ENCODE measurements around the gene CCIN.
A peak's percentile ranks its signal among the peaks of the same experiment; 100 is the strongest.
"Not testable (repeated sequence)": the region's sequence is repeated elsewhere in the genome, so short reads cannot be mapped to it uniquely, and the experiment has no call there.

The CCIN gene

DNA sequence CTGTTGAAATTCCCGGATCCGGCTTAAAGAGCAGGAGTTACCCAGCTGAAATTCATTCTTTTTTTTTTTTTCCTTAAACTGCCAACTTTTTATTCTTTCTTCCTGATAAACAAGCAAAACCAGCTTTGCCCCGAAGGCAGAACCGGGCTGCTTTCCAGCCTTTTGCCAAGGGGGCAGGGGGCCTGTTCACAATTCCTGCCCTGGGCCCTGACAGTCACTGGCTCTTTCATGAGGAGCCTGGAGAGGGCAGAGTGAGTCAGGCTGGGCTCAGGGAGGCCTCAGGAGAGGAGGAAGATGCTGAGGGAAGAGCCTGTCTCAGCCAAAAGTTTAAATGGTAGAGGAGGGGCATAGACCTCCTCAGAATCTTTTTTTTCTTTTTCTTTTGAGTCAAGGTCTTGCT lies 27.9 kb upstream of the CCIN start:
- DNase-seq = no peak

DNA sequence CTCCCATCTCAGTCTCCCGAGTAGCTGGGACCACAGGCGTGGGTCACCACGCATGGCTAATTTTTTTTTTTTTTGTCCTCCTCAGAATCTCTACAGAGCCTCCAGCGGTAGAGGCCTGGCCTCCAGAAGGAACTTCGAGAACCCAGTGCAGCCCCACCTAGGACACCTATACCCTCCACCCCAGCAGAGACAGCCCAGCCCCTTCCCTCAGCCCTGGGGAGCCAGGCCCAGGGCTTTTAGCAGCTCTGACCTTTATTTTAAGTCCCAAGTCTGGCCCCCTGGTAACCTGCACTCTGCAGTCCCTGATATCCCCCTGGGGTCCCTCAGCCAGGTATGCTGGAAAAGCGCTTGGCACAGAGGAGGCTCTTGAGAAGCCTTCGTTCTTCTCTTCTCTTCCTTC lies 27.4 kb upstream of the CCIN start:
- no peak for DNase-seq

DNA sequence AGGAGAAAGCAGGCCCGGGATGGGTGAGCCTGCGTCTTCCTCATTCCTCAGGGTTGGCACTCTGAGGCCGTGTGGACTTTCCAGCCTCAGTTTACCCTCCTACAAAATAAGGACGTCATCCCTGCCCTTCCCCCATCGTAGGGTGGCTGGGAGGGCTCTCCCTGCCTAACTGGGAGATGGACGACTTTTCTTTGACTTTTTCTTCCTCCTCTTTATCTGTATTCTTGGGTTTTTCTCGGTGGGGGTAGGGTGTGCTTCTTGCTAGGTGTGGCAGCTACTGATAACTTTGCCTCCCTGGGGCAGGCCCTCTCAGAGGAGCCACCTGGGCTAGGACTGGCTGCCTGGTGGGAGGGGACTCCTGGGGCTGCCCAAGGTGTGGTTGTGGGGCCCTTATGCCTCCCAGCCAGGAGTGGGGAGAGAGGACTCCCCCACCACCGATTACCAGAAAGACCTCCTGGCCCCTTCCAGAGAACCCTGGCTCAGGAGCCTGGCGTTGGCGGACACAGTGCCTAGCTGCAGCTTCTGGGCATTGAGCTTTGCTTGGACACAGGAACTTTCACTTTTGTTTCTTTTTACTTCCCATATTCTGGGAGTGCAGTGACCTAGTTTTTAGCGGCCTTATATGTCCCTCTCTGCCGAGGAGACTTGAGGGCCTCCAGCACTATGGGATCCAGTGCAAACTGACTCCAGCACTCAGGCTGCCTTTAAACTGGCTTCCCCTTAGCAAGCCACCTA lies 26.5 kb upstream of the CCIN start:
- no peak for DNase-seq

DNA sequence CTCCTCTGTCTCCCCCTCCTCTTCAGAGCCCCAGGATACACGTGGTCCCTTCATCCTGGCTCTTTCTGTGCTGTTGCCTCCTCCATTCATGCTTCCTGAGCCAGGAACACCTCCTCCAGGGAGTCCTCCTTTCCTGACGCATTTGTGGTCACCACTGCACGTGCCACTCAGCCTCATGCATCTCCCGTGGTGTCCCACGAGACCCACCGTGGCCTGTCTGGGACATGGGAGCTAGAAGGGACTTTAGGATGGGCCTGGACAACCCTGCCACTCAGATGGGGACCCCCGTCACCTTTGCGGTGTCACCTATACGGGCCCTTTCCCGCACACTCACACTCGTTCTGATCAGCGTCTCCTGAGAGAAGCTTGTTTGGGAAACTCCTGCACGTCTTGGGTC lies 25.9 kb upstream of the CCIN start:
- DNase-seq = no peak

DNA sequence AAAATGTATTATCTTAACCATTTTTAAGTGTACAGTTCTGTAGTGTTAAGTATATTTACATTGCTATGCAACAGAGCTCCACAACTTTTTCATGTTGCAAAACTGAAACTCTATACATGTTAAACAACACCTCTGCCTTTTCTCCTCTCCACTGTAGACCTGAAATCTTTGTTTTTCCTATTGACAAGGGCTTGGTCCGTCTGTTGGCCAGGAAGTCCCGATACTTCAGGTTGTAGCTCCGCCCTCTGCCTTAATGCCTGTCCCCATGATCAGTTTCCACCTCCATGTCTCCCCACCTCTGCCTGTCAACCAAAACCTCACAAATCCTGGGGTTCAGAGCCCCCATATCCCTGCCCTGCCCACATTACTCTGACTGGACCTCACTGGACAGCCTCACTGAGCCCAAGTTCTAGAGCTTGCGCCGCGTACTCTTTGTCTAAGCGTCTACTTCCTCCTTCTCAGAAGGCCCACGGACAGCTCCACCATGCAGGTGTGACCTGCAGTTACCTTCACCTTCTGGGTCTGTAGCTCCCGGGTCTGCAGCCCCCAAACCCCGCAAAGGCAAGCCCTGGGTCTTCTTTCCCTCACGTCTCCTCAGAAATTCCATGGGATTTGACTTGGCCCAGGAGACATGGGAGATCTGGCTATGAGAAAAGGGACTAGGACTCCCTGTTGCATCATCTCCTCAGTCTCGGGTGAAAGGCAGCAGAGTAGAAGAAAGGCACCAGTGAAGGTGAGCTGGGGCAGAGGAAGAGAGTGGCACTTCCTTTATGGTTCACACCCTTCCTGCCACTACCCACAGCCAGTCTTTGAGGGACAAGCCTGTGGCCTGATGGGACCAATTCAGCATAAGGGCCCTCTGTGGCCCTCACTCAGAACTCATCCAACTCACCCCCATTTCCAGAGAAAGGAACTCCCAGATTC lies 24.6 kb upstream of the CCIN start:
- DNase-seq = no peak

DNA sequence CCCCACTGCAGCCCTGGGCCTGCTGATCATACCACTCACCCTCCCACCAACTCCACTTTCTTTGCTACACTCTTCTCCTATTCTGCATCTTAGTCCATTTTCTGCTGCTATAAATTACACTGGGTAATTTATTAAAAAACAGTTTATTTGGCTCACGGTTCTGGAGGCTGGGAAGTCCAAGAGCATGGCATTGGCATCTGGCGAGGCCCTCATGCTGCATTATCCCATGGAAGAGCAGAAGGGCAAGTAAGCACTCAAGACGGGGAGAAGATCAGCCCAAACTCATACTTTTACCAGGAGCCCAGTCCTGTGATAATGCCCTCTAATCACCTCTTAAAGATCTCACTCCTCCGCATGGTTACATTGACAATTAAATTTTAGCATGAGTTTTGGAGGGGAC lies 23.2 kb upstream of the CCIN start:
- no peak for DNase-seq

DNA sequence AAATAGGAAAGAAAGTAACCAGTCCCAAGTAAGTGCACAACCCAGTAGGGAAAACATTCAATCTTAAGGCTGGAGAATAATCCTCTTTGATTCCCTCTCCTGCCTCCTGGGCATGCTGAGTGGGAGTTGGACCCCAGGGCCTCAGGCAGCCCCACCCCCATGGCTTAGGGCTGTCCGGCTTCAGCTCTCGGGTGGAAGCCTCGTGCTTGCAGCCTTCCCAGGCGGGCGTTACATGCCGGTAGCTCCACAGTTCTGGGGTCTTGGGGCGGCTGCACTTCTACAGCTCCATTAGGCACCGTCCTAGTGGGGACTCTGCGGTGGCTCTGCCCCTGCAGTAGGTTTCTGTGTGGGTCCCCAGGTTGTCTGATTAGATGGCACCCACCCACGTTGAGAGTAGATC lies 22.5 kb upstream of the CCIN start:
- DNase-seq = no peak

DNA sequence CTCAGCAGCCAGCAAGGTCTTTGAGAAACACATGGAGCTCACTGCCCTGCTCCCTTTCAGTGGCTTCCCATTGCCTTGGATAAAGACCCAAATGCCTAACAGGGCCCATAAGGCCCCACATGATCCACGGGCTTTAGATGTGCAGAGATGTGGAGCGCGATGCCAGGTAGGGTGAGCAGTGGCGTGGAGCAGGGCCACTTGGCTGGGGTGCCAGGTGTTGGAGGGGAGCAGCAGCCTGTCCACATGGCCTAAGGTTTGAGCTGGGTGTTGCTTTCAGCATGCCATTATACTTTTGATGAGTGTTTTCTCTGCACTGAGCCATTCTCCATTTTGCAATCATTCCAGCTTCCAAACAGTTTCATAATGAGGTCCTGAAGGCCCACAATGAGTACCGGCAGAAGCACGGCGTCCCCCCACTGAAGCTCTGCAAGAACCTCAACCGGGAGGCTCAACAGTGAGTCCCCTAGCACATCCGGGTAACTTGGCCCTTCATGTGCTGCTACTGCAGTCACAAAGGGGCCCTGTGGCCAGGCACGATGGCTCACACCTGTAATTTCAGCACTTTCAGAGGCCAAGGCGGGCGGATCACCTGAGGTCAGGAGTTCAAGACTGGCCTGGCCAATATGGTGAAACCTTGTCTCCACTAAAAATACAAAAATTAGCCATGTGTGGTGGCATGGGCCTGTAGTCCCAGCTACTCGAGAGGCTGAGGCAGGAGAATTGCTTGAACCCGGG lies 21.6 kb upstream of the CCIN start:
- DNase-seq = no peak

DNA sequence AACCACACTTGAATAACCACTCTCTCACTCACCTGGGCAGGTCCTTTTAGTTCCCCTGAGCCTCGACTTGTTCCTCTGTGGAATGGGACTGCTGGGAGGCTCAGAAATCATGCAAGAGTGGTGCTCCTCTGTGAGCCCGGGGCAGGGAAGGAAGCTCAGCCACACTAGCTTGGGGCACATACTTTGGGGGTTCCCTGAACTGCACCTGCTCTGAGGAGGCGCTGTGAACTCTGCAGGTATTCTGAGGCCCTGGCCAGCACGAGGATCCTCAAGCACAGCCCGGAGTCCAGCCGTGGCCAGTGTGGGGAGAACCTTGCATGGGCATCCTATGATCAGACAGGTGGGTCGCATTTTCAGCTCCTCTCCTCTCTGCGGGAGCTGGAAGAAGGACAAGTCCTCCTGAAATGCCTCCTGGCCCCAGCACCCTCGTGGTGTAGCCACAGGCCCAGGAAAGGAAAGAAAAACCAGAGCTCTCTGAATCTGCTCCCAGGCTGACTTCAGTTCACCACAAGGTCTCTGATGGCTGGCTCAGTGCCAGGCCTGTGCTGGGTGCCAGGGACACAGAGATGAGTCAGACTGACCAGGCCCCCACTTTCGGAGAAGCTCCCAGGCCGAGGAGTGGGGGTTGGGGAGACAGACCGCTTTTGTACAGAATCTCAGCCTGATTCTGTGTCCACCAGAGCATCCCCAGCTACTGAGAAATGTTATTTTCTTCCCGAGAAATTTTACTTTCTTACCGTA lies 20.7 kb upstream of the CCIN start:
- peak; percentile 27 for DNase-seq

DNA sequence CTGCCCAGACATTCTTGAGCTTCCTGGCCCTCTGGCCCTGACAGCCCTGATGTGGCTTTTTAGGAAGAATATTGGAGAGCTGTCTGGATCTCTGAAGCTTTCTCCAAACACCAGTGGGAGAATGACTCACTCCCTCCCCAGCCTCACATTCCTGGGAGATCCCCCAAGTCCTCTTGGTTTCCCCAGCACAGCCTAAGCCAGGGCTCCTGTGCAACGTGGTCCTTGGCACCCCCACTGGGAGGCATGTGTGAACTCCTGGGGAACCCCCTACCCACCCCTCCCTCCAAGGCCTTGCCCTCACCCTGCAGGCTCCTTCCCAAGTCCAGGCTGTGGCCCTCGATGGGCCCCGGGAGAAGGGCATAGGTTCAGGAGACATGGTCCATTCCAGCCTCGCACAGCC lies 20.0 kb upstream of the CCIN start:
- DNase-seq = no peak

DNA sequence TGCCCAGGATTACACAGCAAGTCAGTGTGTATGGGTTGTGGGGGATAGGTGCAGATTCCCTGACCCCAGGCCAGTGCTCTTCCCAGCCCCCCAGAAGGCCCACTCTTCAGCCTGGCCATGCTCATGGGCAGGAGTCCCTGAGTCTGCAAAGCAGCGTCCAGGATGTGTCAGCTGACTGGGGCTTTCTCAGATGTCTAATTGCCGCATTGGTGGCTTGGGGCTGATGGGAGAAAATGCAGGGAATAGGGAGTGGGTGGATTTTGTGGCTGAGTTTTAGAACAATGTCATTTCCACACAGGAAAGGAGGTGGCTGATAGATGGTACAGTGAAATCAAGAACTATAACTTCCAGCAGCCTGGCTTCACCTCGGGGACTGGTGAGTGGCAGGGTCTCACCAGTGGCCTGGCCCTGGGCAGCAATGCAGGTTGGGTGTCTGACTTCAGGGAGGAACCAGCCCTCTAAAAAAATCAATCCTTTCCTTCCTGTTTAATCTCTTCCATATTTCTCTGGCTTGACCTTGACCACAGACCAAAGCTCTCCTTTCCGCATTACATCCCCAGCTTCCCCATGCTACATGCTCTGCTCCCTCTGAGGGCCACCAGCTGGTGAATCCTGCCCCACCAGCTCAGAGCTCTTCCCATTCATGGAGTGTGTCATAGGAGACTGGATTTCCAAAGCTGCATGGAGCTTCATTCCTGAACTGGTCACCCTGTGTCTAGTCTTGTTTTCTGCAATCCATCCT lies 18.4 kb upstream of the CCIN start:
- DNase-seq = no peak

DNA sequence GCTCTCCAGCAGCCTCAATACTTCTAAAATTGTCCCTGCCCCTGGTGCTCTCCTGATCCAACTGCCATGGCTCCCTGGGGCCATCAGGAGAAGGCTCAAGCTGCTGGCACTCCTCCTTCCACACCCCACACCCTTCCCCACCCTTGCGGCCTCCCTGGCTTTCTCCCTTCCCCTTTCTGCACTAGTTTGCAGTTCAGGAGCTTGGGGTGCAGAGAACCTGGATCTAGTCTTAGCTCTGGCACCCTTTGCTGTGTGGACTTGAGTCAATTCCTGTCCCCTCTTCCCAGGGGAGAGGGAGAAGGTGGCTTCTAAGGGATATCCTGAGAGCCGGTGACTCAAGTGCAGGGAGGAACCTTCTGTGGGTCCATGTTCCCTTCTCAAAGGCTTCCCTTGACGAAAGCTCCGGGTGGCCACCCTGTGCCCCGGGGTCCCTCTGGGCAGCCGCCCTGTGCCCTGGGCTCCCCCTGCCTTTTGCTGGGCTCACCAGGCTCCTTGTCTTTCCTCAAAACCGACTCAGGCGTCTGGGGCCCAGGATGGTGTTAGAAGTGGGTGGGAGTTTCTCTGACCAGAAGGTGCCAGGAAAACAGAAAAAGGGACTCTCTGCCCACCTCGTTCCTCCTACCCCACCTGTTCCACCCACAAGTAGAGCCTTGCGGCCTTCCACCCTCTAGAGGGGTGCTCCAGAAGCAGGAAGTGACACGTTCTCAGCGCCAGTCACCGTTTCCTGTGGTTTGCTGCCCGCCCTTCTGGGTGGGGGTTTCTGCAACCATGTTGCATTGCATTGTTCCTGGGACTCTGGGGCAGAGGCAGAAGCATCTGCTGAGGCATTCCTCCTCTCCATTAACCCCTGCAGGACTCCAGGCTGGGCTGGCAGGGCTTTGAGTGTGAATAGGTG lies 17.6 kb upstream of the CCIN start:
- peak; percentile 37 for DNase-seq

DNA sequence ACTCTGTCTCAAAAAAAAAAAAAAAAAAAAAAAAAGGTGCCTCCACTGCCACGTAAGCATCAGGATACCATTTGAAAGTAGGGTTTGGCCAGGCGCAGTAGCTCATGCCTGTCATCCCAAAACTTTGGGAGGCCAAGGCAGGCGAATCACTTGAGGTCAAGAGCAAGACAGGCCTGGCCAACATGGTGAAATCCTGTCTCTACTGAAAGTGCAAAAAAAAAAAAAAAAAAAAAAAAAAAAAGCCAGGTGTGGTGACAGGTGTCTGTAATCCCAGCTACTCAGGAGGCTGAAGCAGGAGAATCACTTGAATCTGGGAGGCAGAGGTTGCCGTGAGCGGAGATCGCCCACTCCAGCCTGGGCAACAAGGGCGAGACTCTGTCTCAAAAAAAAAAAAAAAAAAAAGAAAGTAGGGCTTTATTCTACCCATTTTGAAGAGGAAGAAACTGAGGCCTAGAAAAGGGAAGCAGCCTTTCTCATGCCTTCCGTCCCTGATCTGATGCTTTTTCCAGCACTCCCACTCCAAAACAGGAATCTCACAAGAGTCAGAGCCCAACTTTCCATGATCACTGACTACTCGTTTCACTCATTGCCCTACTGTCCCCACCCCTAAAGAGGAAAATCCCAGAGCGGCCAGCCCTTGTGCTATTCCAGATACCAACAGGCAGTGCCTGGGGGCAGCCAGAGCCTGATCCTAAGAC lies 16.3 kb upstream of the CCIN start:
- no peak for DNase-seq

DNA sequence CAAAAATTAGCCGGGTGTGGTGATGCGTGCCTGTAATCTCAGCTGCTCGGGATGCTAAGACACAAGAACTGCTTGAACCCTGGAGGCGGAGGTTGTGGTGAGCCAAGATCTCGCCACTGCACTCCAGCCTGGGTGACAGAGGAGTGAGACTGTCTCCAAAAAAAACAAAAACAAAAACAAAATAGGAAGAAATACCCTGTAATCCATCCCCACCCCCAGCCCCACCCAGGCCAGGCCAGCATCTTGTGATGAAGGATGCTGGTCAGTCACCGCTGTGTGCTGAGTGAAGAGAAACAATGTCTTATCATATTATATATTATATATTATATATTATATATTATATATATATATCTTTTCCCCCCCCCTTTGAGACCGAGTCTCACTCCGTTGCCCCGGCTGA lies 15.4 kb upstream of the CCIN start:
- DNase-seq = no peak

DNA sequence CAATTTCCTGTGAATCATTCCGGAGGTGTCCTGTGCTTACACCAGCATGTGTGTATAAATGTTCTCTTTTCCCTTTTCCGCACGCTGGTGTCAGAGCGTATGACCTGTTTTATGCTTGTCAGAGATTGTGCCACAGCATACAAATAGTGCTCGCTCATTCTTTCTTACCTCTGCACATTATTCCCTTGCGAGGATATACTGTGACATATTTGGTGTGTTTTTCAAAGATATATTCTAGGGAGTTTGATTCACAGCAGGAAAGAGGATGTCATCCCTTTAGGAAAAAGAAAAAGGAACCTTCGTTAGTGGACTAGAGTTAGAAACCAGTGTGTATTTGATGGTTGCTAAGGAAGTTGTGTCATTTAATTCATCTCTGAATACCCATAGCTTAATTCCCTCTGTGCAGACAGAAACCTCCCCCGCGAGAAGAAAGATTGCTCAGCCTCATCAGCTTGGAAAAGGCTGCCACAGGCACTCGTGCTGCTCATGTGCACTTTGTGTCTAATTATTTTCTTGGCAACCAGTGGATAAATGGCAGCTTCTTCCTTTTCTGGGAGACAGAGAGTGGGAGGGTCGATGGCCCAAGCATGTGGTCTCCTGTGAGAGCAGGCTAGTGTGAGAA lies 14.7 kb upstream of the CCIN start:
- no peak for DNase-seq

DNA sequence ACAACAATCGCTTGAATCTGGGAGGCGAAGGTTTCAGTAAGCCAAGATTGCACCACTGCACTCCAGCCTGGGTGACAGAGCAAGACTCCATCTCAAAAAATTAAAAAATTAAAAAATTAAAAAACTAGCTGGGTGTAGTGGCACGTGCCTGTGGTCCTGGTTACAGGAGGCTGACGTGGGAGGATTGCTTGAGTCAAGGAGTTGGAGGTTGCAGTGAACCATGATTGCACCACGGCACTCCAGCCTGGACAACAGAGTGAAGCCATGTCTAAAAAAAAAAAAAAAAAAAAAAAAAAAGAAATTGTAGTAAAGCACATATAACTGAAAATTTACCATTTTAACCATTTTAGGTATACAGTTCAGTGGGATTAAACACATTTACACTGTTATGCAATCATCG lies 13.1 kb upstream of the CCIN start:
- no peak for DNase-seq

DNA sequence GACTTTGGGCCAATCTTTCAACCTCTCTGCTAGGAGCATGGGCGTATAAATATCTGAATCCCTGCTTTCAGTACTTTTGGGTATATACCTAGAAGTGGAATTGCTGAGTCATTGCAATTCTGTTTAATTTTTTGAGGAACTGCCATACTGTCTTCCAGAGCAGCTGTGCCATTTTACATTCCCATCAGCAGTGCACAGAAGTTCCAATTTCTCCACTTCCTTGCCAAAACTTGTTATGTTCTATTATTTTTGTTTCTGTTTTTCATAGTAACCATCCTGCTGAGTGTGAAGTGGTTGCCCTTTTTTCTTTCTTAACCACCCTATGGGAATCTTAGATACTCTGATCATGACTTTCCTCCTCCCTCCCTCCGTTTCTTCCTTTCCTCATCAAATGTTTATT lies 11.1 kb upstream of the CCIN start:
- no peak for DNase-seq

DNA sequence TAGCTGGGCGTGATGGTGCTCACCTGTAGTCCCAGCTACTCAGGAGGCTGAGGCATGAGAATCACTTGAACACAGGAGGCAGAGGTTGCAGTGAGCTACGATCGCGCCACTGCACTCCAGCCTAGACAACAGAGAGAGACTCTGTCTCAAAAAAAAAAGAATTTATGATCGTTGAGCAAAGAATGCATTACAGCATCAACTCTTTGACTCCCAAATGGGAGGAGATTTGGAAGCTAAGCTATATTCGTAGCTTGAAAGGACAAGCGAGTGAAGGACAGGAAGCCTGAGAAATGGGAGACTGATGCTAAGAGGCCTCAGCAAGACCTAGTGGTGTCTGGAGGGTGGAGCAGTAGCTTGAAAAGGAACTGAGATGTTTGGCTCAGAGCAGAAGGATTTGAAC lies 10.3 kb upstream of the CCIN start:
- no peak for DNase-seq

DNA sequence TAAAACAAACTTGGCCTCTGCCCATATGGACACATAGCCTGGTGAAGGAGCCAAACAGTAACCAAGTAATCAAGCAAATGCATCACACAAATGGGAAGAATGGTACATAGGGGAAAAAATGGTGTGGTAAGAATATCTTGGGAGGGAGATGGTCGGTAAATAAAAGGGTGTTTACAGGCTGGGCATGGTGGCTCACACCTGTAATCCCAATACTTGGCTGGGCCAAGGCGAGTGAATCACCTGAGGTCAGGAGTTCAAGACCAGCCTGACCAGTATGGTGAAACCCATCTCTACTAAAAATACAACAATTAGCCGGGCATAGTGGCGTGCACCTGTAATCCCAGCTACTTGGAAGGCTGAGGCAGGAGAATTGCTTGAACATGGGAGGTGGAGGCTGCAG lies 9.7 kb upstream of the CCIN start:
- not testable (repeated sequence) for DNase-seq

DNA sequence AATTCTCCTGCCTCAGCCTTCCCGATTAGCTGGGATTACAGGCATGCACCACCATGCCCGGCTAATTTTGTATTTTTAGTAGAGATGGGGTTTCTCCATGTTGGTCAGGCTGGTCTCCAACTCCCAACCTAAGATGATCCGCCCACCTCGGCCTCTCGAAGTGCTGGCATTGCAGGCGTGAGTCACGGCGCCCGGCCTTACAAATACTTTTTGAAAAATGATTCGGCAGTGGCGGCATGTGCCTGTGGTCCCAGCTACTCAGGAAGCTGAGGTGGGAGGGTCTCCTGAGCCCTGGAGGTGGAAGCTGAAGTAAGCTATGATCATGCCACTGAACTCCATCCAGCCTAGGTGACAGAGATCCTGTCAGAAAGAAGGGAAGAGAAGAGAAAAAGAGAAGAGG lies 9.1 kb upstream of the CCIN start:
- not testable (repeated sequence) for DNase-seq

Measured in activated gamma-delta T cell (primary cell).